Myocyte (in vitro differentiated cells): ENCODE measurements around the gene HAS3. TPM values are rescaled to one million over a fixed set of nuclear protein-coding genes. Genes with fewer than 3 reads are reported as not detected.
"Not testable (repeated sequence)": the region's sequence is repeated elsewhere in the genome, so short reads cannot be mapped to it uniquely, and the experiment has no call there.

Experiments
- DNase-seq: peaks from one replicate; pipeline ENCODE4 v3.0.0-alpha.2; 2012; ENCODE audit warnings: low read depth
- polyA plus RNA-seq: library from polyadenylated mRNA; unstranded; fragments of >200 nt; gene quantifications from one replicate; pipeline ENCODE4 v1.2.1, GENCODE V29; 2012; ENCODE audit warnings: missing spikeins
- total RNA-seq: library from RNA; depleted of rRNA; stranded (reverse); fragments of >200 nt; gene quantifications from 2 replicates; pipeline ENCODE4 v1.2.3, GENCODE V29; 2014

The HAS3 gene, protein sequence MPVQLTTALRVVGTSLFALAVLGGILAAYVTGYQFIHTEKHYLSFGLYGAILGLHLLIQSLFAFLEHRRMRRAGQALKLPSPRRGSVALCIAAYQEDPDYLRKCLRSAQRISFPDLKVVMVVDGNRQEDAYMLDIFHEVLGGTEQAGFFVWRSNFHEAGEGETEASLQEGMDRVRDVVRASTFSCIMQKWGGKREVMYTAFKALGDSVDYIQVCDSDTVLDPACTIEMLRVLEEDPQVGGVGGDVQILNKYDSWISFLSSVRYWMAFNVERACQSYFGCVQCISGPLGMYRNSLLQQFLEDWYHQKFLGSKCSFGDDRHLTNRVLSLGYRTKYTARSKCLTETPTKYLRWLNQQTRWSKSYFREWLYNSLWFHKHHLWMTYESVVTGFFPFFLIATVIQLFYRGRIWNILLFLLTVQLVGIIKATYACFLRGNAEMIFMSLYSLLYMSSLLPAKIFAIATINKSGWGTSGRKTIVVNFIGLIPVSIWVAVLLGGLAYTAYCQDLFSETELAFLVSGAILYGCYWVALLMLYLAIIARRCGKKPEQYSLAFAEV
- total RNA-seq: 0.08 TPM in 1 of 2 replicates, not detected in the other
- polyA plus RNA-seq: 1.3 TPM

DNA sequence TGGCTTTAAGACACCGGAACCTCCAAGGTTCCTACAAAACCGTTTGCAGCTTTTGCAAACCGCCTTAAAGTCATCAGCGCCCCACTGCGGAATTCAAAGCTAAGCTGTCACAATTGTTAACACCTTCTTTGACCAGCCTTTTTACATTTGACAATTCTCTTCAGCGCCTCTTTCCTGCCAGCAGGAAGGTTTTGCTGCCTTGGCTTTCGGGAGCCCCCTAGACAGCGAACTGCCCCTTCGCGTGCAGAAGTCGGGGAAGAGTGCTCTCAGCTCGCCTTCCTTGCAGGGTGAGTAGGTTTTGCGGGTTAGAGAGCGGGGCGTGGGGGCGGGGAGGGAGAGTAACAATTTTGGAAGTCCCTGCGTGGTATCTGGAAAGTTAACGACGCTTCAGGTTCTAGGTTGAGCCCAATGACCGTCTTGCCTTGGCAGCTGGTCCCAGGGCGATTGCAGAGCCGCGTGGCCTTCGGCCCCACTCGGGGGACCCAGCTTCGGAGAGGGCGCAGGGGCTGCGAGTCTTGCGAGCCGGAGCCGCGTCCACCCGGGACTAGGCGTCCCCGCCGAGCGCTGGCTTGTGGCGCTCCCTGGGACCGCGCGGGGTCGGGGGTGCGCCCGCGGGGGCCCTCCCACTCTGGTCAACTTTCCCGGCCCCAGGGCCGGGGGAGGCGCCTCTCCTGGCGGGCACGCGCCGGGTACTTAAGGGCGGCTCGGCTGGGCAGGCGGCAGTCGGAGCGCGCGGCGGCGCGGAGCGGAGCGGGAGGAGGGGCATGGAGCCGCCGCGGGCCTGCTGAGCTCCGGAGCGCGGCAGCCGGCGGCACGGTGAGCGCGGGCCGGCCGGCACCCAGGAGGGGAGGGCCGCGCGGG is at the start of gene HAS3:
TSS of gene HAS3 (plus strand) at position 153 of the 861 bp plus-strand sequence. CDS start 3,743 bp downstream, outside the sequence.
- peak; percentile 69 for DNase-seq

DNA sequence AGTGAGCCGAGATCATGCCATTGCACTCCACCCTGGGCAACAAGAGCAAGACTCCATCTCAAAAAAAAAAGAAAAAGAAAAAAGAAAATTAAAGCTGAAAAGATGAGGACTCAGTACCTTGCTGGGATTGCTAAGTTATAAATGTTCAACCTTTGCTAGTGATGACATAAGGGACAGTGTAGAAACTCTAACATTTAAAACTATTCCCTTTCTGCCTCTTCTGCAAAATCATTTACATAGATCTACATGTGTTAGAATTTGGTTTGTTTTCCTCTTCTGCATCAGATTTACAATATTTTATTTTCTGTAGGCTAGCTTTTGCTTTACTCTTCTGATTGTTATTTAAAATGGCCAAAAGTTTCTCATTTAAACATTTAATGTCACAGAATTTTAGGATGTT is 49.5 kb upstream of the HAS3 start:
- no peak for DNase-seq

DNA sequence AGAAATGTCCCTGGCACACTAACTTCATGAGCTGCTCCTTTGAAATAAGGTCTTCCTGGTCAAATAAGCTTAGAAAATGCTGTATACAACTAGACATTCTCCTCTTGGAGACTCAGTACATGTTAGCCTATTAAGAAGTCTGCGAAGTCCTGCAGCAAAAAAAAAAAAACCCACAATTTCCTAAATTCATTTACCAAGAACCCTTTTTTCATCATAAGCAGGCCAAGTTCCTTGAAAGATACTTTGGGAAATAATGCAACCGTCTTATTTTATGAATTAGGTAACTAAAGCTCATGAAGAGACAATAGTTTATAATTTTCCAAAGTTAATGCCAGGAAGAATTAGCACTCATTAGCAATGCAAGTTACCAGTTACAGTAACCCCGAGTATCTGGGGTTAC is 49.0 kb upstream of the HAS3 start:
- DNase-seq: no peak

DNA sequence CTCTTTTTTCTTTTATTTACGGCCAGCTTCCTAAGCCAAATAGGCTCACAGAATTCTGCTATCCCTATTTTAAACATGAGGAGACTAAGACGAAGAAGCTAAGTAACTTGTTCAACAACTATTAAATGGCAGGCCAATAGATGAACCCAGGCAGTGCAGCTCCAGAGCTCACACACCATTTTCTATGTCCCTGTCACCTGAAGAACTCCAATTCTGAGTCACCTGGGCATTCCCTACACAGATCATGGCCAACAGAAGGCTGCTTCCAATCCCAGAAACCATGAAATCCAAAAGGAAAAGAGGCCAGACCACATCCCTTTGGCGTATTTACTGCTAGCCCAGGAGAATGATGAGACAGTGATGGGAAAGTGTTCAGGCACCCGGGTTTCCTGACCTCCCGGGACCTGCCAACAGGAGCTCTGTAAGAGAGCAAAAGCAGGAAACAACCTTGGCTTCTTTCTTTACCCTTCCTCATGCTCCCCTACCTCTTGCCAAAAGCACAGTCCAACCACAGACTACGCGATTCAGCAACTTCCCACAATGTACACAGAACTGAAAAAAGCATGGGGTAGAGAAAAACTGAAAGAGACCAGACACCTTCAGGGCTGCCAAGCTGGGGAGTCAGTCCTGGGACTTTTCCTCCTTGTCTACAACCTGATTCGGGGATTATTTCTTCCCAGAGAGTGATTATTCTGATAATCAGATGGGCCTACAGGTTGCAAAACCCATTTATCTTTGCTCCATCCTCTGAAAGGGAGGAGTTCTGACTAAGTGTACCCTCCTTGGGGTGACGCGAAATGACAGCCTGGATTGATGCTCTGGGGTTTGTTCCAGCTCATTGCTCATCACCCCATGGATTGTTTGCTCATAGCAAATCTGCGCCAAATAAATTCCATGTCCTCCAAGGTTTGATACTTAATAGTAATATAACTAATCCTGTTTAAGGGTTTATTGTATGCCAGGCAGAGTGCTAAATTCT is 47.8 kb upstream of the HAS3 start:
- DNase-seq: peak; percentile 50

DNA sequence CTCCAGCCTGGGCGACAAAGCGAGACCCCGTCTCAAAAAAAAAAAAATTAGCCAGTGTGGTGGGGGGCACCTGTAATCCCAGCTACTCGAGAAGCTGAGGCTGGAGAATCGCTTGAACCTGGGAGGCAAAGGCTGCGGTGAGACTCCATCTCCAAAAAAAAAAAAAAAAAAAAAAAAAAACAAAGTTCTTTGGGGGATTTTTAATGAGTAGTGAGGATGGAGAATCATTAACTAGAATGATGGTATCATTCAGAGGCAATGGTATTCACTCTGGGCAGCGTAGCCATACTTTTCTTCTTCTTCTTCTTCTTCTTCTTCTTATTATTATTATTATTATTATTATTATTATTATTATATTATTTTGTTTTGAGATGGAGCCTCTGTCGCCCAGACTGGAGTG is 42.0 kb upstream of the HAS3 start:
- DNase-seq: not testable (repeated sequence)

DNA sequence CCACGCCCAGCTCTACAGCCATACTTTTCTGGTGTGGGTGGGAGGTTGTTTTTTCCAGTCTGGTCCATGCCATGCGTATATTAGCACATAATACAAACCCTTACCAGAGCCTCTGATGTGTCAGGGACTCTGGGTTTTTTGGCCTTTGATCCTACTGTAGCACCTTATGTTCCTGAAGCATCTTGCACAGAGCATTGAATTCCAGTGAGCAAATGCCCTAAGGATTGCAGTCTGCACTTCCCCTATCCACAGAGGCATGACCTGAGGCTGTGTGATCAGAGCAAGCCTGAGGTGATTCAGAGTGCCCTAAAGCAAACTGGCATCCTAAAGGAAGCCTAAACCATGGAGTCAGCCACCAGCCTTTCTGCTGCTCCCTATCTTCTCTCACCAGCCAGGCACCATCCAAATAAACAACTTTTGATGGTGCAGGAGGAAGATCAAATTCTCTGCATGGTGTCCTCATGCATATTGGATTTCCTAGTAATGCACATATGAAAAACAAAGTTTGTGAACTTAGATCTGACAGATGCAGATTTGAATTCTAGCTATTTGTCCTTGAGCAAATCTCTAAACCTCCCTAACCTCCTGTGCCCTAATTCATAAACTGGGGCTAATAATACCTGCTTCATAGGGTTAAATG is 41.2 kb upstream of the HAS3 start:
- DNase-seq: peak; percentile 30

DNA sequence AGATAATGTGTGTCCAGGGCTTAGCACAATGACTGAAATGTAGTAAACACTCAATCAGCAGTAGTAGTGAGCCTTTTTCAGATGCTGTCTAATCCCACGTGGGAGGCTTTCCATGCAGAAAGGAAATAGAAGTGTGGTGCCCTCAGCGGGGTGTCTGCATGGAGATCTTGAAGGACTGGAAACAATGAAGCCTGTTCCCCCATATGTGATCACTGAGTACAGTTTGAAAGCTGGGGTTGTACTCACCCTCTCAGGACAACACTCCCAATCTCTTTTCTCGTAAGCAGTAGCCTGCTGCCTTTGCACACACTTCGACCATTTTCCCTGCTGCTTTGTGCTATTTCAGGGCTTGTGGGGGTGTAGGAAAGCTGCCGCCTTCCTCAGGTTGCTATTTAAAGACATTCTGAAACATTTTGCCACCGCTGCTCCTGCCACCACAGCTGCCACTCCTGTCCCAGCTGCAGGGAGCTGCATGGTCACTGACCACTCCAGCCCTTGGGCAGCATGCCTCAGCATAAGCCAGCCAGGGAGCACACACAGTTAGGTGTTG is 40.6 kb upstream of the HAS3 start:
- DNase-seq: peak; percentile 93

DNA sequence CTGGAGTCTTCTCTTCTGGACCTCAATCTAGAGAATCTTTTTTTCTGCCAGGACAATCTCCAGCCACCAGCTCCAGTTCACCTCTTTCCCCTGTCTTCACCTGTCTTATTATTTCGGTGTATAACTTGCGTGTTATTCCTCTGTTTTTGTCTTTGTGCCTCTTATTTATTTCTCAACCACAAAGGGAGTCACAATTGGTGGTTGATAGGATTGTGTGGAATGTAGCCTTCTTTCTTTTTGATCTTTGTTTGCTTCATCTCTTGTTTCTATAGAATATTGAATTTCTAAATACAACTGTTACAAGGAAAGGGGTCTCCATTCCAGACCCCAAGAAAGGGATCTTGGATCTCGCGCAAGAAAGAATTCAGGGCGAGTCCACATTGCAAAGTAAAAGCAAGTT is 35.9 kb upstream of the HAS3 start:
- DNase-seq: no peak

DNA sequence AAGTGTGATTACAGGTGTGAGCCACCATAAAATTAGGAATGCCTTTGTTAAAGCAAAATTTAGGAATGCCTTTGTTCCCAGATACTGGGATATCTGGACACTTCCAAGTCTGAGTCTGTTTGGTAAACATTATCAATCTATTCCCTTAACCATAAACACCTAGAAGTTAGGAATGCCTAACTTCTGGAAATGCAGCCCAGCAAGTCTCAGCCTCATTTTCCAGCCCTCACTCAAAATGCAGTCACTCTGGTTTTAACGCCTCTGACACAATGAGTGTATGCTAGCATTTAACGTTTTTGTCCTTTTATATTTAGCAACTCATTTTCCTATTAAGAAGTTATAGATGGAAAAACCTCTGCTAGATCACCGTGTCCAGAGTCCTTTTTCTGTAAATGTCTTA is 34.4 kb upstream of the HAS3 start:
- DNase-seq: no peak

DNA sequence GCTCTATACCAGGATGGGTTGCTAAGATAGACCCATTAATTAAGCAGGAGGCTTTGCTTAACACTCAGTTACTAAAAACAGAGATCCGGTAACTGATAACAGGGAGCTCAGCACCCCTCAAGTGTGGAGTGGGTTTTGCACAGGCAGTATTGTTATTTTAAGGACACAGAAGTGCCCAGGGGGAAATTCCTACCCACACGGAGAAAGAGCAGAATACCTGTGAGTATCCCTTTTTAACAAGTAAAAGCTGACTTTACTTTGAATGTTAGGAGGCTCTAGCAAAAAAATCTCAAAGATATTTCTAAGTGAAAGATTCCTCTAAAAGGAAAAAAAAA is 32.8 kb upstream of the HAS3 start:
- no peak for DNase-seq

DNA sequence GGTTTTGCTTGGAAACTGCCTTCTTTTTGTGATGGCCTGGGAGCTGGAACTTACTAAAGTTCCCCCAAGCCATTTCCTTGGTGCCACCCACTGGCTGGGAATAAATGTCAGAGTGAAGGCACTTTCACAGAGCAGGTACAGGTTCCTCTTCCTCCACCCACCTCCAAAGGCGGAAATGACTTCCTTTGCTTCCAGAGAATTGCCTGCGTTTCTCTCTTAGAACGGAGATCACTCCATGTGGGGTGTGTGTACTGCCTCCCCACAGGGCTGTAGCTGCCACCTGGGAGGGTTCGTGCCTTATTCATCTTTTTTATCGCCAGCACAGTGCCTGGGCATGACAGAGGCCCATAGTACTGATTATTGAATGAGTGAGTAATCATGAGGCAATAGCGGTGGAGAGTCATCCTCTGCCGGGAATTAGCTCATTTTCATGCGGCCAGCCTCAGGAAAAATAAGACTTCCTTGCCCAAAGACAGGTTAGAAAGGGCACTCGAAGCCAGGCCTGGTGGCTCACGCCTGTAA is 32.2 kb upstream of the HAS3 start:
- DNase-seq: peak; percentile 31

DNA sequence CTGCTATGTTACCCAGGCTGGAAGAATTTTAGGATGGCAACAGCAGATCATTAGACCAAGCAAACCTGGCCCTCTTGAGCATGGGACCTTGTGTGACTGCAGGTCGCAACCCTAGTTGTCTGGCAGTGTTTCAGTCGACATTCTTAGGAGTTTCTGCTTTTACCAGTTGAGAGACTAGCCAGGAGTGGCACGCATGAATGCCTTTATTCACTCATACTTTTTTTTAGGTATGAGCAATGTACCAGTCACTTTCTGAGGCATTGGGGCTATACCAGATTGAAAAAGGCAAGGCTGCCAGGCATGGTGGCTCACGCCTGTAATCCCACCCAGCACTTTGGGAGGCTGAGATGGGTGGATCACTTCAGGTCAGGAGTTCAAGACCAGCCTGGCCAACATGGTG is 28.2 kb upstream of the HAS3 start:
- peak; percentile 57 for DNase-seq

DNA sequence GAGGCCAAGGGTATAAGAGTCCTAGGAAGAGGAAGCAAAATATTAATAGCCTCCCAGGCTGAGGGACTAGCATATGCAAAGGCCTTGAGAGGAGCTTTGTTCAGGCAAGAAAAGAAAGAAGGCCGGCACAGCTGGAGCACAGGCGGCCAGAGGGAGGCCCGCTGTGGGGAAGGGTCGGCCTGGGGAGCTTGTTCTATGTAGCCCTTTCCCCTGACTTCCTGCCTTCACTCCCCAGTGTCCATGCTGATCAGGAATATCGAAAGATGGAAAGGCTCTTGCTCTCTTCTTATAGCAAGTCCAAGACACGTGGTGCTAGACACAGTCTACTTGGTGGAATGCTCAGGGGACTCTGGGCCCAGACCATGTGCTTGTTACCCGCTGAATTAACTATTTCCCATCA is 27.4 kb upstream of the HAS3 start:
- DNase-seq: no peak

DNA sequence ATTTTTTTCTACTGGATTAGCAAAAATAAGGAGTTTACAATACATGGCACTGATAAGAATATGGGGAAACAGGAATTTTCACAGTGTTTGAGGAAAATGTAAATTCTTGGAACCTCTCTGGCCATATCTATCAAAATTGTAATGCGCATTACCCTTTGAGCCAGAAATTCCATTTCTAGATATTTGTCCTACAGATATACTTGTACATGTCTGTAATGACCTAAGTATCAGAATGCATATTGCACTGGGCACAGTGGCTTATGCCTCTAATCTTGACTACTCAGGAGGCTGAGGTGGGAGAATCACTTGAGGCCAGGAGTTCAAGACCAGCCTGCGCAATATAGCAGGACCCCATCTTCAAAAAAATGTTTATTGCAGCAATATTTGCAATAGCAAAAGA is 25.8 kb upstream of the HAS3 start:
- DNase-seq: no peak

DNA sequence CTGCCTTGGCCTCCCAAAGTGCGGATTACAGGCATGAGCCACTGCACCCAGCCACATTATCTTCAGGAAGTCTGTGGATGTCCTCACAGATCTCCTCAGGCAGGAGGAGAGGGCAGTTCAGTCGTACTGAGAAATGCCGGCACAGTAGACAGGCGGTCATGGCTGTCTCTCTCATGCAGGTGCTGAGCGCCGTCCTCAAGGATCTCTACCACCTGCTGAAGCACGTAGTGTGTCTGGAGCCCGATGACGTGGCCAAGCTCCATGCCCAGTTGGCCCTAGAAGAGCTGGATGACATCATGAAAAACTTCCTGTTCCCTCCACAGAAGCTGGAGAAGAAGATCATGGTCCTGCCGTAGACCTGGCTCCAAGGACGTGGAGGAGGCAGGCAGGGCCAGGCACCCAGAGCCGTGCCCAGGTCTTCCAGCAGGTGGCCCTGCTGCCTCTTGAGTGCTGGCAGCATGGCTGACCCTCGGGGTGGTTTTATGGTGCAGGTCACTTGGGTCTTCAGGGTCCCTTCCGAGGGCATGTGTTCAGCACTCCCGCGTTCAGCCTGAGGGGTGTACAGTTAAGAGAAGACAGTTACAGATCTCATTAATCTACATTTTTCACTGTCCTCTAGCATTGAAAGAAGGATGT is 22.0 kb upstream of the HAS3 start:
- DNase-seq: no peak

DNA sequence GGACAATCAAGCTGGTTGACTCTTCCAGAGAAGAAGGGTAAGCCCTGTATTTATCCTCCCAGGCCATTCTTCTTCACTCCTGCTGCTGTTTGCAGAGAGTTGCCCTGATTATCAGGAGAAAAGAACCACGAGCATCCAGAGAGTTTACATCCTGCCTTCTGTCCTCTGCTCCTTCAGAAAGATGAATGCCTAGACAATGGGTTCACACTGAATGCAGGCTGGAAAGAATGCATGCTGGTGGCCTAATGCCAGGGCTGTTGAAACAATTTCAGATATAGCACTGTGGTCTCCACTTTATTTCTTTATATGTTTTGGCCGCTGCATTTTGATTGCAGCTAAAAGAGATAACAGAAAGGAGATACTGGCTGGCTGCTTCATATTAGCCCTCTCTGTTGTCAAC is 21.2 kb upstream of the HAS3 start:
- DNase-seq: no peak

DNA sequence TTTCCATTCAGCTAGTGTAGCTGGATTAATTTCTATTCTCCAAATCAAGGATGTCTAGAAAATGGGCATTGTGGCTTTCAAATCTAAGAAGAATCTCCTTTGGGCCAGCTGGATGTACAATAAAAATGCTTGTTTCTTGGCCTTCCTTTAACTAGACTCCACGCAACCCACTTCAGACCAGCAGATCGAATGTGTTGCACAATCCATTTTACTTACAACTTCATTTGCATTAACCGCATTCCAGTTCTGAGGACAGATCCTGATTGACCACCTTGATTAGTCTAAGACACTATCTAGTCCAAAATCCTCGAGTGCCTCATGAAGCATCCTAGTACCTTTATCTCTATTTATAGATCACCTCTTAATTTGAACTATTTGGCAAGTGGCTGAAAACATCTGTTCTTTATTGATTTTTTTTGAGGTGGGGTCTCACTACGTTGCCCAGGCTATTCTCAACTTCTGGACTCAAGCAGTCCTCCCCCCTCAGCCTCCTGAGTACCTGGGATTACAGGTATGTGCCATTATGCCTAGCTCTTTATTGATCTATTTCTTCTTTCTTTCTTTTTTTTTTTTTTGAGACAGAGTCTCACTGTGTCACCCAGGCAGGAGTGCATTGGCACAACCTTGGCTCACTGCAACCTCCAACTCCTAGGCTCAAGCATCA is 20.3 kb upstream of the HAS3 start:
- DNase-seq: no peak

DNA sequence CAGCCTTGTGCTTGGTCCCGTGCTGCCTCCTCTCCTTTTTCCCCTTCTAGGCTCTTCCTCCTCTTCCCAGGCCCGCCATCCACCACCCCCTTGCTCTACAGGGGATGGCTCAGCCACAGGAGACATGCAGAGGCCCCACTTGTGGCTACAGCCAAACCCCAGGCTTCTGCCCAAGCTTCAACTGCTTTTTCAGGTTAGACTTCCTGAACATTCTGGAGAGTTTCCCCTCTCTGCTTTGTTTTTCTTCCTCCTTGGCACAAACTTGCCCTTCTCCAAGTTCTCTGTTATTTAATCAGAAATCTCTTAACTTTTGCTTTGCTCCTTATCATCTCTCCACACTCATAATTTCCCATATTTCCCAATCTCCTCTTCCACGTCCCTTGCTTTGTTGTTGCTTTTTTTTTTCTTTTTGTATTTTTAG is 18.3 kb upstream of the HAS3 start:
- no peak for DNase-seq

DNA sequence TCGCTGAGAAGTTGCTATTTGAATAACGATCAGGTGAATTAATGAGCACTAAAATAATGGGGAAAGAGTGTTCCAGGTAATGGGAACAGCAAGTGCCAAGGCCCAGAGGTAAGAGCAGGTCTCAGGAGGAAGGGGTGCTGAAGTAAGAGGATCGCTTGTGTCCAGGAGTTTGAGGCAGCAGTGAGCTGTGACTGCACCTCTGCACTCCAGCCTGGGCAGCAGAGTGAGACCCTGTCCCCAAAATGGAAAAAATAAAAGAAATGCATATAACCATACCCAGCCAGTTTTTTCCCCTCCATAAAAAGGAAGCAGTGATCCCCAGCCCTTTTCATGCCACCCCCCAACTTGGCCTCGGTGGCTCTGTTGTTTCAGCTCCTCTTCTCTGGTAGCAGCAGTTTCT is 16.8 kb upstream of the HAS3 start:
- no peak for DNase-seq
